Neuronal stem cell (in vitro differentiated cells): ENCODE data around the gene KIF5B.
"Not testable (repeated sequence)": the region's sequence is repeated elsewhere in the genome, so short reads cannot be mapped to it uniquely, and the experiment has no call there.

ENCODE experiments used
- DNase-seq: peaks from one replicate; pipeline ENCODE4 v3.0.0-alpha.2; 2013; ENCODE audit warnings: low spot score
- H2AFZ ChIP-seq: one replicate; pipeline ENCODE4 v1.6.1; 2013; ENCODE audit warnings: mild to moderate bottlenecking, low read length, inconsistent platforms
- H2AK5ac ChIP-seq: 2 replicates; pipeline ENCODE4 v1.6.1; 2013; ENCODE audit warnings: low read depth, mild to moderate bottlenecking, inconsistent platforms, low read length, moderate library complexity, mixed read lengths
- H2BK120ac ChIP-seq: 2 replicates; pipeline ENCODE4 v1.6.1; 2013; ENCODE audit warnings: low read depth, mild to moderate bottlenecking, inconsistent platforms, low read length, moderate library complexity, mixed read lengths
- H2BK12ac ChIP-seq: one replicate; pipeline ENCODE4 v1.6.1; 2013; ENCODE audit warnings: low read length, inconsistent platforms
- H2BK15ac ChIP-seq: 2 replicates; pipeline ENCODE4 v1.6.1; 2013; ENCODE audit warnings: mild to moderate bottlenecking, low read length, inconsistent platforms, mixed read lengths
- H2BK5ac ChIP-seq: one replicate; pipeline ENCODE4 v1.6.1; 2013; ENCODE audit warnings: inconsistent platforms, mild to moderate bottlenecking, low read length, moderate library complexity
- H3K14ac ChIP-seq: one replicate; pipeline ENCODE4 v1.6.1; 2013; ENCODE audit warnings: low read length, inconsistent platforms
- H3K18ac ChIP-seq: 2 replicates; pipeline ENCODE4 v1.6.1; 2013; ENCODE audit warnings: low read length, inconsistent platforms
- H3K23ac ChIP-seq: 2 replicates; pipeline ENCODE4 v1.6.1; 2013; ENCODE audit warnings: low read depth, mild to moderate bottlenecking, mixed read lengths, low read length, inconsistent platforms; ENCODE audit not compliant: poor library complexity
- H3K27ac ChIP-seq: replicated peaks from 3 replicates; pipeline ENCODE4 v1.5.1; 2013; ENCODE audit warnings: low read length, inconsistent platforms
- H3K27me3 ChIP-seq, 3 experiments: 2 replicates each; pipeline ENCODE4 v1.6.1; 2013; ENCODE audit warnings: low read length in 3 of 3, mild to moderate bottlenecking in 2 of 3, inconsistent platforms in 1 of 3, low read depth in 1 of 3, mixed read lengths in 1 of 3, moderate library complexity in 1 of 3; ENCODE audit not compliant: control insufficient read depth in 3 of 3, insufficient read depth in 3 of 3
- H3K36me3 ChIP-seq, 2 donors: replicated peaks in 1 of 2; 2 replicates each; pipeline ENCODE4 v1.6.1; 2013; ENCODE audit warnings: low read length in 2 of 2; ENCODE audit not compliant: control insufficient read depth in 2 of 2, insufficient read depth in 2 of 2
- H3K4ac ChIP-seq: 2 replicates; pipeline ENCODE4 v1.6.1; 2013; ENCODE audit warnings: inconsistent platforms, mild to moderate bottlenecking, low read length, moderate library complexity
- H3K4me1 ChIP-seq, 2 donors: 1 replicate in 1 of 2; 2 replicates in 1 of 2; pipeline ENCODE4 v1.6.1; 2013; ENCODE audit warnings: low read length in 2 of 2, low read depth in 1 of 2; ENCODE audit not compliant: control insufficient read depth in 2 of 2, insufficient read depth in 1 of 2
- H3K4me2 ChIP-seq: one replicate; pipeline ENCODE4 v1.6.1; 2013; ENCODE audit warnings: mild to moderate bottlenecking, low read length, inconsistent platforms; ENCODE audit not compliant: insufficient read depth, poor library complexity, severe bottlenecking
- H3K4me3 ChIP-seq, 2 donors: 2 replicates each; pipeline ENCODE4 v1.5.1; 2013; ENCODE audit warnings: low read length in 2 of 2, mild to moderate bottlenecking in 2 of 2, inconsistent platforms in 1 of 2, moderate library complexity in 1 of 2
- H3K79me1 ChIP-seq: one replicate; pipeline ENCODE4 v1.6.1; 2013; ENCODE audit warnings: low read depth, mild to moderate bottlenecking, inconsistent platforms, low read length, moderate library complexity
- H3K9ac ChIP-seq: one replicate; pipeline ENCODE4 v1.6.1; 2013; ENCODE audit warnings: mild to moderate bottlenecking, low read depth, low read length, inconsistent platforms; ENCODE audit not compliant: poor library complexity
- H3K9me3 ChIP-seq, 2 donors: replicated peaks in 1 of 2; 2 replicates each; pipeline versions ENCODE3 to v1.6.1; 2013; ENCODE audit warnings: low read length in 2 of 2, mild to moderate bottlenecking in 2 of 2, inconsistent platforms in 1 of 2, low read depth in 1 of 2, mixed read lengths in 1 of 2, moderate library complexity in 1 of 2; ENCODE audit not compliant: control insufficient read depth in 2 of 2, insufficient read depth in 1 of 2
- H4K8ac ChIP-seq: one replicate; pipeline ENCODE4 v1.6.1; 2013; ENCODE audit warnings: low read depth, mild to moderate bottlenecking, inconsistent platforms, low read length, moderate library complexity
- H4K91ac ChIP-seq: one replicate; pipeline ENCODE4 v1.6.1; 2013; ENCODE audit warnings: low read length, low read depth, mild to moderate bottlenecking, inconsistent platforms; ENCODE audit not compliant: poor library complexity
- WGBS, 2 donors: extraction: QIAGEN DNeasy Blood & Tissue Kit; methylation state at CpG; one replicate each; pipeline ENCODE4 v1.1.7; 2013; ENCODE audit warnings: missing lambda C conversion rate in 2 of 2, mixed read lengths in 1 of 2; ENCODE audit not compliant: insufficient read length in 2 of 2, insufficient replicate concordance in 1 of 2; ENCODE audit errors: extremely low coverage in 2 of 2; 5-methylcytosine and 5-hydroxymethylcytosine counted together

Gene KIF5B

DNA sequence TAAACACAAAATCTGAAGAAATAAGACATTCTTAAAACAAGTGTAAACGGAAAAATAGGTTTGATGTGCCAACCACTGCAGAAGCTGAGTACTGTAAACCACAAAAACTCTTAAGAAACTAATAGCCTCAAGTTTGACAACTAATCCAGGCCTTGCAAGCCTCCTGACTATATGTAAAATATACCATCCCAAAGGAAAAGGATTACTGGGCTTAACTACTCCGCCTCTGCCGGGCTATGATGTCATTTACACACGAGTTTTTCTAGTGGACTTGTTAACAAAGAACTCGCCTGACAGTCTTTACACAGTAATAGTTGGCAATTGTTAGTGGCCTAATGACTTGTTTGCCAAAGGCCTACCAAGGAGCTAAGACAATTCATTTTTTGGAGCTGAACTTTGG lies 2.1 kb downstream of the KIF5B start:
- DNase-seq, result peak; percentile 11
- WGBS, 2 donors, result no CpG with 5 or more reads among the region's 5 CpGs
- no peak overlapping the region for H3K23ac ChIP-seq
- no peak overlapping the region for H2BK120ac ChIP-seq
- no peak overlapping the region for H3K4ac ChIP-seq
- H4K8ac ChIP-seq, result no peak overlapping the region
- no peak overlapping the region for H3K14ac ChIP-seq
- no peaks in the 10 kb centered on the region for H3K9me3 ChIP-seq
- no peak overlapping the region for H2BK5ac ChIP-seq
- no peak overlapping the region for H4K91ac ChIP-seq
- peak overlapping the region; percentile 42 for H3K4me2 ChIP-seq
- H3K27ac ChIP-seq, result no peak overlapping the region
- peaks cover 0 to 20% of the 10 kb centered on the region in 2 donors for H3K36me3 ChIP-seq
- H2BK15ac ChIP-seq, result no peak overlapping the region
- H2AK5ac ChIP-seq, result no peak overlapping the region
- H3K27me3 ChIP-seq, result no peaks in the 10 kb centered on the region
- no peak overlapping the region for H3K9ac ChIP-seq
- no peak overlapping the region for H3K18ac ChIP-seq
- H3K4me1 ChIP-seq, result peaks cover 4 to 11% of the 10 kb centered on the region in 2 donors
- peak overlapping the region in 1 of 2 donors; percentile 97 for H3K4me3 ChIP-seq
- H2BK12ac ChIP-seq, result no peak overlapping the region
- H2AFZ ChIP-seq, result no peak overlapping the region
- H3K79me1 ChIP-seq, result peaks cover 4% of the 10 kb centered on the region

DNA sequence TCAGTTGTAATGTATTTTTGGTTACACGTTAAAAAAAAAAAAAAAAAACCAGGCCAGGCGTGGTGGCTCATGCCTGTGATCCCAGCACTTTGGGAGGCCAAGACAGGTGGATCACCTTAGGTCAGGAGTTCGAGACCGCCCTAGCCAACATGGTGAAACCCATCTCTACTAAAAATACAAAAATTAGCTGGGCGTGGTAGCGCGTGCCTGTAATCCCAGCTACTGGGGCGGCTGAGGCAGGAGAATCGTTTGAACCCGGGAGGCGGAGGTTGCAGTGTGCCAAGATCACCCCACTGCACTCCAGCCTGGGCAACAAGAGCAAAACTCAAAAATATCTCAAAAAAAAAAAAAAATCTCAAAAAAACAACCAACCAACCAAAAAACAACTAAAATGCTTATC lies 2.8 kb downstream of the KIF5B start:
- not testable (repeated sequence) for H4K91ac ChIP-seq, H3K18ac ChIP-seq, H2BK5ac ChIP-seq, H3K9me3 ChIP-seq, H2BK120ac ChIP-seq, DNase-seq, H3K14ac ChIP-seq, H3K27me3 ChIP-seq, H2BK15ac ChIP-seq, H3K79me1 ChIP-seq, H2AFZ ChIP-seq, H2AK5ac ChIP-seq, H3K4me2 ChIP-seq, H4K8ac ChIP-seq, H2BK12ac ChIP-seq, H3K9ac ChIP-seq, H3K27ac ChIP-seq, H3K4ac ChIP-seq, H3K4me3 ChIP-seq, H3K23ac ChIP-seq
- Histone ChIP-seq H3K4me1 (peaks cover 4 to 11% of the 10 kb centered on the region in 2 donors), H3K36me3 (peaks cover 0 to 27% of the 10 kb centered on the region in 2 donors)
- no CpG with 5 or more reads among the region's 11 CpGs for WGBS, 2 donors

DNA sequence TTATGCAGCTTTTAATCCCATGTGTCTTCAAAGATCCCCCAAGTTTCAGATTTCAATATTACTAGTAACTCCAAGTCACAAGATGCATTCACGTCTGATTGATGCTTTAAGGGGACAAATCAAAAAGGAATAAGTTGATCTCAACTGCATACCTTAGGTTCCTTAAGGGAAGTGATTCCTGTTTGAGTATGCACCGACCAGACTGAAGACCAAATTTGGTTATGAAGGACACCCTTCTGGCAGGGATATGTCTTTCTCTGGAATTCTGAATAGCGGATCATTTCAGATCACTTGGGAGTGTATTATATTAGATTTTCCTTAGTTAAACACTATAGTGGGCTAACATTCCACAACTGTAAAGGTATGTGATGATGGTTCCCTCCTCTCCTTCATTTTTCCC lies 4.3 kb downstream of the KIF5B start:
- no peak overlapping the region for H3K27ac ChIP-seq
- H4K91ac ChIP-seq, result no peak overlapping the region
- no peak overlapping the region for H3K4me3 ChIP-seq
- peaks cover 4% of the 10 kb centered on the region for H3K79me1 ChIP-seq
- no peak overlapping the region for H2BK5ac ChIP-seq
- H2BK15ac ChIP-seq, result no peak overlapping the region
- H3K14ac ChIP-seq, result no peak overlapping the region
- no peak overlapping the region for H4K8ac ChIP-seq
- H3K36me3 ChIP-seq, result peaks cover 4 to 42% of the 10 kb centered on the region in 2 donors
- no peak overlapping the region for H3K4ac ChIP-seq
- no peak overlapping the region for H2BK12ac ChIP-seq
- no peak overlapping the region for H2BK120ac ChIP-seq
- no peak overlapping the region for H2AFZ ChIP-seq
- no peaks in the 10 kb centered on the region for H3K9me3 ChIP-seq
- DNase-seq, result no peak
- H3K18ac ChIP-seq, result no peak overlapping the region
- H3K27me3 ChIP-seq, result no peaks in the 10 kb centered on the region
- H3K9ac ChIP-seq, result no peak overlapping the region
- no CpG with 5 or more reads among the region's 3 CpGs for WGBS, 2 donors
- no peak overlapping the region for H3K4me2 ChIP-seq
- peaks cover 4 to 10% of the 10 kb centered on the region in 2 donors for H3K4me1 ChIP-seq
- no peak overlapping the region for H3K23ac ChIP-seq
- H2AK5ac ChIP-seq, result no peak overlapping the region

DNA sequence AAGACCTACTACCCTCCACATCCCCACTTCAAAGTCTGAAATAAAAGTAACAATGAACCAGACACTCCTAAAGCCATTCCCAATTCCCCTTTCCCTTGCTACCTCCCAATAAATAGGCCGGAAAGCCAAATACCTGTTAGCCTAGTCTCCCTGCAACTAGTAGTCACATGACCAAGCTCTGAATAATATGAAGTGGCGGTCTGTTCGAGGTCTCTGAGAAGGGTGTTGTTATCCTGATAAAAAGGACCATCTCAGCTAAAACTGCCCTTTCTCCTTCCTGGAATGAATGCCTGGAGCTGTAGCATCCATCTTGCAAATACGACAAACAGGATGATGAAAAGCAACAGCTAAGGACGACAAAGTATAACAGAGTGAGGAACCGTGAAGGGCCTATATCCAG lies 6.0 kb downstream of the KIF5B start:
- no peak overlapping the region for H2AK5ac ChIP-seq
- H3K23ac ChIP-seq, result no peak overlapping the region
- no peak overlapping the region for H3K9ac ChIP-seq
- H3K4me1 ChIP-seq, result peaks cover 4 to 6% of the 10 kb centered on the region in 2 donors
- no peak overlapping the region for H2BK5ac ChIP-seq
- H2BK15ac ChIP-seq, result no peak overlapping the region
- no peak overlapping the region for H3K18ac ChIP-seq
- no peak overlapping the region for H4K8ac ChIP-seq
- no peak overlapping the region for H4K91ac ChIP-seq
- no peak overlapping the region for H3K4ac ChIP-seq
- no peak overlapping the region for H2AFZ ChIP-seq
- peaks cover 4 to 59% of the 10 kb centered on the region in 2 donors for H3K36me3 ChIP-seq
- no peak overlapping the region for H3K14ac ChIP-seq
- DNase-seq, result no peak
- no peaks in the 10 kb centered on the region for H3K27me3 ChIP-seq
- no peak overlapping the region for H2BK12ac ChIP-seq
- WGBS, 2 donors, result no CpG with 5 or more reads among the region's 6 CpGs
- H3K4me2 ChIP-seq, result no peak overlapping the region
- H3K27ac ChIP-seq, result no peak overlapping the region
- no peaks in the 10 kb centered on the region for H3K79me1 ChIP-seq
- no peaks in the 10 kb centered on the region for H3K9me3 ChIP-seq
- no peak overlapping the region for H3K4me3 ChIP-seq
- no peak overlapping the region for H2BK120ac ChIP-seq
